H1 (cell line): Measurements from ENCODE around the gene TOM1L2. TPM values are rescaled to one million over a fixed set of nuclear protein-coding genes. Genes with fewer than 3 reads are reported as not detected.
"Not testable (repeated sequence)": the region's sequence is repeated elsewhere in the genome, so short reads cannot be mapped to it uniquely, and the experiment has no call there.

Source experiments
- CTCF ChIA-PET: fragments of 300-600 bp; sonication (Branson Sonifier 250); formaldehyde crosslinking; loops from one replicate; lab custom pipeline; 2021; ENCODE audit not compliant: partially characterized antibody; lab: Charles Lee
- POLR2A ChIA-PET: fragments of 300-600 bp; sonication (Branson Sonifier 250); formaldehyde crosslinking; loops from one replicate; lab custom pipeline; 2021; ENCODE audit warnings: inconsistent platforms; ENCODE audit not compliant: partially characterized antibody; lab: Charles Lee
- DNase-seq, 2 experiments: peaks; one replicate each; pipeline versions ENCODE4 v3.0.0 to v3.0.0-alpha.2; 2010 to 2022; ENCODE audit warnings: low spot score in 2 of 2, low read depth in 1 of 2, mixed read lengths in 1 of 2
- FAIRE-seq: peaks from 2 replicates; lab custom pipeline; 2011; peaks lifted over from hg19 to GRCh38; lab: Jason Lieb, UNC
- H2AFZ ChIP-seq: 2 replicates; pipeline ENCODE4 v1.8.1; 2012; ENCODE audit warnings: low read length, inconsistent platforms
- H2AK5ac ChIP-seq: 2 replicates; pipeline ENCODE4 v1.6.1; 2013; ENCODE audit warnings: low read depth, low read length
- H2BK120ac ChIP-seq: replicated peaks from 2 replicates; pipeline ENCODE3; 2013; ENCODE audit warnings: low read depth, low read length, inconsistent platforms
- H2BK12ac ChIP-seq: 2 replicates; pipeline ENCODE4 v1.6.1; 2013; ENCODE audit warnings: low read depth, low read length
- H2BK15ac ChIP-seq: 2 replicates; pipeline ENCODE4 v1.6.1; 2013; ENCODE audit warnings: low read length
- H2BK20ac ChIP-seq: 2 replicates; pipeline ENCODE4 v1.6.1; 2013; ENCODE audit warnings: low read length
- H2BK5ac ChIP-seq: 2 replicates; pipeline ENCODE4 v1.6.1; 2013; ENCODE audit warnings: low read depth, low read length
- H3K14ac ChIP-seq: 2 replicates; pipeline ENCODE4 v1.6.1; 2013; ENCODE audit warnings: inconsistent platforms; ENCODE audit not compliant: insufficient read length
- H3K18ac ChIP-seq: 2 replicates; pipeline ENCODE4 v1.6.1; 2013; ENCODE audit warnings: low read length; ENCODE audit errors: extremely low read depth
- H3K23ac ChIP-seq: 2 replicates; pipeline ENCODE4 v1.6.1; 2013; ENCODE audit warnings: inconsistent platforms; ENCODE audit not compliant: insufficient read length
- H3K23me2 ChIP-seq: 2 replicates; pipeline ENCODE4 v1.6.1; 2013; ENCODE audit warnings: low read depth, low read length
- H3K27ac ChIP-seq: 2 replicates; pipeline ENCODE4 v1.6.1; 2011; ENCODE audit warnings: low read depth, low read length, inconsistent platforms
- H3K27me3 ChIP-seq, 4 experiments: replicated peaks in 1 of 4; 1 replicate in 1 of 4; 2 replicates in 3 of 4; pipeline versions ENCODE4 v1.6.1 to v1.8.1; 2011 to 2013; ENCODE audit warnings: low read length in 3 of 4, mild to moderate bottlenecking in 3 of 4, inconsistent platforms in 2 of 4, mixed read lengths in 2 of 4, moderate library complexity in 1 of 4; ENCODE audit not compliant: control insufficient read depth in 3 of 4, insufficient read depth in 3 of 4; ENCODE audit errors: extremely low read depth in 1 of 4
- H3K36me3 ChIP-seq, 4 experiments: 2 replicates each; pipeline versions ENCODE4 v1.6.1 to v1.8.1; 2011 to 2013; ENCODE audit warnings: mild to moderate bottlenecking in 4 of 4, low read length in 3 of 4, moderate library complexity in 2 of 4, control low read depth in 1 of 4, inconsistent platforms in 1 of 4; ENCODE audit not compliant: insufficient read depth in 4 of 4, control insufficient read depth in 2 of 4
- H3K4ac ChIP-seq: replicated peaks from 2 replicates; pipeline ENCODE3; 2013; ENCODE audit warnings: low read length, low read depth, mixed read lengths, inconsistent platforms; ENCODE audit not compliant: insufficient read length
- H3K4me1 ChIP-seq, 4 experiments: replicated peaks in 1 of 4; 1 replicate in 1 of 4; 2 replicates in 3 of 4; pipeline versions ENCODE4 v1.6.1 to v1.8.1; 2011 to 2013; ENCODE audit warnings: low read length in 3 of 4, inconsistent platforms in 2 of 4, mixed read lengths in 1 of 4; ENCODE audit not compliant: insufficient read depth in 4 of 4, control insufficient read depth in 3 of 4
- H3K4me2 ChIP-seq, 2 experiments: 2 replicates each; pipeline versions ENCODE4 v1.6.1 to v1.8.1; 2011 to 2013; ENCODE audit warnings: low read depth in 2 of 2, low read length in 2 of 2, control low read depth in 1 of 2, inconsistent platforms in 1 of 2, mild to moderate bottlenecking in 1 of 2; ENCODE audit not compliant: insufficient read depth in 1 of 2
- H3K4me3 ChIP-seq, 4 experiments: fragments of 200-600, 300-600 bp in 1 of 4; sonication (generic), shearing (Covaris generic), sonication (Bioruptor Twin) in 1 of 4; 2 replicates each; pipeline versions ENCODE4 v1.5.1 to v1.8.1; 2011 to 2016; ENCODE audit warnings: low read length in 4 of 4, low read depth in 3 of 4, control low read depth in 2 of 4, inconsistent platforms in 2 of 4, mild to moderate bottlenecking in 2 of 4, mixed read lengths in 1 of 4, moderate library complexity in 1 of 4; ENCODE audit not compliant: insufficient read depth in 2 of 4; ENCODE audit errors: extremely low read depth in 1 of 4
- H3K56ac ChIP-seq: replicated peaks from 2 replicates; pipeline ENCODE3; 2013; ENCODE audit warnings: low read depth, mild to moderate bottlenecking, mixed read lengths, low read length, inconsistent platforms; ENCODE audit not compliant: insufficient read length
- H3K79me1 ChIP-seq: 2 replicates; pipeline ENCODE4 v1.6.1; 2013; ENCODE audit warnings: low read depth, low read length, control low read depth
- H3K79me2 ChIP-seq, 2 experiments: 2 replicates each; pipeline versions ENCODE4 v1.6.1 to v1.8.1; 2012 to 2013; ENCODE audit warnings: low read length in 2 of 2, mild to moderate bottlenecking in 2 of 2, inconsistent platforms in 1 of 2; ENCODE audit not compliant: insufficient read depth in 2 of 2, control insufficient read depth in 1 of 2
- H3K9ac ChIP-seq, 4 experiments: replicated peaks in 1 of 4; 1 replicate in 1 of 4; 2 replicates in 3 of 4; pipeline versions ENCODE4 v1.6.1 to v1.8.1; 2011 to 2013; ENCODE audit warnings: low read depth in 3 of 4, low read length in 3 of 4, control low read depth in 2 of 4, mild to moderate bottlenecking in 2 of 4, moderate library complexity in 2 of 4, inconsistent platforms in 1 of 4; ENCODE audit errors: extremely low read depth in 1 of 4
- H3K9me3 ChIP-seq, 2 experiments: 2 replicates each; pipeline versions ENCODE4 v1.6.1 to v1.8.1; 2012 to 2013; ENCODE audit warnings: mild to moderate bottlenecking in 2 of 2, moderate library complexity in 2 of 2, control low read depth in 1 of 2, inconsistent platforms in 1 of 2, low read depth in 1 of 2, low read length in 1 of 2, mixed read lengths in 1 of 2; ENCODE audit not compliant: insufficient read depth in 2 of 2
- H4K20me1 ChIP-seq, 2 experiments: replicated peaks in 1 of 2; 2 replicates each; pipeline versions ENCODE3 to v1.8.1; 2011 to 2013; ENCODE audit warnings: inconsistent platforms in 2 of 2, low read length in 2 of 2, mild to moderate bottlenecking in 1 of 2; ENCODE audit not compliant: insufficient read depth in 2 of 2, control insufficient read depth in 1 of 2
- H4K5ac ChIP-seq: 2 replicates; pipeline ENCODE4 v1.6.1; 2013; ENCODE audit warnings: low read length, low read depth, mixed read lengths, inconsistent platforms; ENCODE audit not compliant: insufficient read length
- H4K8ac ChIP-seq: 2 replicates; pipeline ENCODE4 v1.8.0; 2013; ENCODE audit warnings: mild to moderate bottlenecking, moderate library complexity, low read length, inconsistent platforms; ENCODE audit not compliant: insufficient read depth; ENCODE audit errors: extremely low read depth
- H4K91ac ChIP-seq: replicated peaks from 2 replicates; pipeline ENCODE3; 2013; ENCODE audit warnings: low read length, mixed read lengths, inconsistent platforms; ENCODE audit not compliant: insufficient read length
- WGBS, 2 experiments: shearing (Covaris generic) in 1 of 2; methylation state at CpG; one replicate each; pipeline versions ENCODE4 v1.1.6 to v1.1.7; 2013 to 2015; ENCODE audit warnings: low lambda C conversion rate in 2 of 2, mixed read lengths in 2 of 2, inconsistent platforms in 1 of 2, low coverage in 1 of 2, missing lambda C conversion rate in 1 of 2; ENCODE audit not compliant: insufficient replicate concordance in 2 of 2, insufficient coverage in 1 of 2, insufficient read length in 1 of 2; ENCODE audit errors: extremely low coverage in 1 of 2, missing lambda C conversion rate in 1 of 2; 5-methylcytosine and 5-hydroxymethylcytosine counted together
- polyA plus RNA-seq, 7 experiments: library from polyadenylated mRNA; depleted of rRNA in 3 of 7; stranded (reverse) in 5 of 7; unstranded in 2 of 7; fragments of >200 nt in 5 of 7; fragments of 200-250 nt in 2 of 7; gene quantifications; 1 replicate in 5 of 7; 2 replicates in 1 of 7; 4 replicates in 1 of 7; pipeline versions ENCODE4 v1.2.1 to v1.2.3, GENCODE V29; 2011 to 2013; ENCODE audit warnings: missing spikeins in 2 of 7, mixed read lengths in 2 of 7
- total RNA-seq: library from RNA; stranded (reverse); fragmentation: NEBNext Ultra II Directional; extraction: Animal tissue kit (Norgen Biotek cat#: 25700); gene quantifications from 2 replicates; pipeline ENCODE4 v1.2.1, GENCODE V29; 2021

Gene TOM1L2
- total and polyA plus RNA-seq, 2 of the 8 experiments (the other 6 are each of a cell fraction or from before 2014, with no cell fraction given) = 2.0 to 3.4 TPM

DNA sequence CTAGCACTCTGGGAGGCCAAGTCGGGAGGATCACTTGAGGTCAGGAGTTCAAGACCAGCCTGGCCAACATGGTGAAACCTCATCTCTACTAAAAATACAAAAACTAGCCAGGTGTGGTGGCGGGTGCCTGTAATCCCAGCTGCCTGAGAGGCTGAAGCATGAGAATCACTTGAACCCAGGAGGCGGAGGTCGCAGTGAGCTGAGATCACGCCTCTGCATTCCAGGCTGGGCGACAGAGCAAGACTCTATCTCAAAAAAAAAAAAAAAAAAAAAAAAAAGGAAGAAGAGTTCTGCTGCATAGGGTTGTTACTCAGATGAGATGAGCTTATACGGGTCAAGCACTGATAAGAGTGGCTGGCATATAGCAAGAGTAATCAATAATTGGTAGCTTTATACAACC lies 32.3 kb downstream of the TOM1L2 start:
- H3K79me2 ChIP-seq, H2AK5ac ChIP-seq, H4K8ac ChIP-seq, H4K5ac ChIP-seq, H3K4ac ChIP-seq, H3K27me3 ChIP-seq, H3K79me1 ChIP-seq, H3K4me3 ChIP-seq, H3K23me2 ChIP-seq, H2BK20ac ChIP-seq, FAIRE-seq, H3K18ac ChIP-seq, H2AFZ ChIP-seq, H3K23ac ChIP-seq, H4K20me1 ChIP-seq, H3K36me3 ChIP-seq, DNase-seq, H2BK5ac ChIP-seq, H2BK12ac ChIP-seq, H3K56ac ChIP-seq, H3K14ac ChIP-seq, H3K9ac ChIP-seq, H3K4me2 ChIP-seq, H2BK120ac ChIP-seq, H4K91ac ChIP-seq, H2BK15ac ChIP-seq, H3K27ac ChIP-seq, H3K9me3 ChIP-seq: not testable (repeated sequence)
- CTCF ChIA-PET = interaction anchor here (0.6 to 1.7 kb wide), 6 partner anchors 13 to 66 kb away, joined by 3 to 6 read pairs (median 4); partner anchors contain the start of genes DRC3 and TOM1L2
- peaks cover 3 to 16% (median 12%) of the 10 kb centered on the region in 4 experiments for H3K4me1 ChIP-seq
- 96% methylated on average over 2 of the region's 7 CpGs; no CpG with 5 or more reads in 1 of the 2 experiments for WGBS, 2 experiments
- POLR2A ChIA-PET = interaction anchor here (1.3 kb wide), 1 partner anchor 104 kb away, joined by 4 read pairs; the partner anchor contains the start of gene SREBF1
